ENCODE results near the gene HSPBP1. TPM values are rescaled to one million over a fixed set of nuclear protein-coding genes. Genes with fewer than 3 reads are reported as not detected.

HSPBP1 gene
- total RNA-seq, 1 experiment from 2014 or later: 63.0 TPM

- ChIA-PET RAD21 (ENCODE audit: low non-redundant PET in 1 of 2, low total read pairs in 2 of 2, uncharacterized antibody in 2 of 2, unreplicated experiment in 2 of 2) (interaction anchor here (0.6 kb wide), 2 partner anchors 61 to 134 kb away, joined by 4 to 7 read pairs; no protein-coding TSS in a partner anchor), POLR2A (interaction anchor here (2.0 kb wide), 1 partner anchor 83 kb away, joined by 8 read pairs; the partner anchor contains the start of gene TMEM238), CTCF (interaction anchor here (0.6 to 2.7 kb wide), 14 partner anchors 9 to 176 kb away, joined by 3 to 15 read pairs (median 6); partner anchors contain the start of genes BRSK1, HSPBP1, KMT5C and TMEM238)
- Histone ChIP-seq H3K27ac (ENCODE audit: low read depth, low read length) (no peak overlapping the region), H3K9me2 (ENCODE audit: insufficient read depth) (no peaks in the 10 kb centered on the region), H3K4me2 (ENCODE audit: low read length) (no peak overlapping the region), H2AFZ (ENCODE audit: low read depth, low read length, poor library complexity, severe bottlenecking) (no peak overlapping the region), H3K4me3 (replicated peaks in 1 of 2; ENCODE audit: low read depth in 1 of 2, low read length in 2 of 2) (no peak overlapping the region), H3K9ac (ENCODE audit: low read length) (no peak overlapping the region), H3K4me1 (ENCODE audit: control insufficient read depth in 1 of 2, insufficient read depth in 2 of 2, low read length in 2 of 2) (peaks cover 0 to 7% of the 10 kb centered on the region in 2 experiments; a peak in 1 of 4 replicates), H3K27me3 (ENCODE audit: insufficient read depth, low read length) (no peaks in the 10 kb centered on the region), H3K9me3 (ENCODE audit: control insufficient read depth in 1 of 2, insufficient read depth in 1 of 2, low read depth in 1 of 2, low read length in 2 of 2) (no peaks in the 10 kb centered on the region), H4K20me1 (ENCODE audit: insufficient read depth) (no peaks in the 10 kb centered on the region), H3K36me3 (ENCODE audit: control insufficient read depth in 1 of 2, insufficient read depth in 2 of 2, low read length in 2 of 2) (peaks cover 8 to 11% of the 10 kb centered on the region in 2 experiments; a peak in 2 of 4 replicates), H3K79me2 (ENCODE audit: insufficient read depth, low read length) (no peaks in the 10 kb centered on the region)
- no TSS peak for BruUV-seq (replicated peaks)
- no peak for TF ChIP-seq ZFX (IDR thresholded peaks at IDR 0.05)
- no peak for TF ChIP-seq EZH2 (IDR thresholded peaks at IDR 0.05)
- TF ChIP-seq FOSL1 (IDR thresholded peaks at IDR 0.05; ENCODE audit: low read depth): no peak
- no peak for TF ChIP-seq TCF7L2 (IDR thresholded peaks at IDR 0.05; ENCODE audit: borderline replicate concordance, extremely low read depth, insufficient read depth, insufficient read length)
- ATAC-seq (no peak), DNase-seq (ENCODE audit: low read depth, low spot score) (no peak)
- intact Hi-C loops (cut with micrococcal nuclease): loop anchor here (5.0 kb wide), 1 partner anchor 81 kb away; the partner anchor contains the start of gene TMEM238
Observed at GRCh38 chr19:55300886-55301458, 21.1 kb upstream of the HSPBP1 start.

GRCh38 chr19:55299991-55300390 lies 20.1 kb upstream of the HSPBP1 start:
- no peaks in the 10 kb centered on the region for H3K27me3 ChIP-seq (ENCODE audit: insufficient read depth, low read length)
- no peaks in the 10 kb centered on the region for H3K9me2 ChIP-seq (ENCODE audit: insufficient read depth)
- TF ChIP-seq EZH2phosphoT487 (IDR thresholded peaks at IDR 0.05; ENCODE audit: borderline replicate concordance): no peak
- peaks cover 8 to 16% of the 10 kb centered on the region in 2 experiments; a peak in 2 of 4 replicates for H3K36me3 ChIP-seq (ENCODE audit: control insufficient read depth in 1 of 2, insufficient read depth in 2 of 2, low read length in 2 of 2)
- RAD21 ChIA-PET (ENCODE audit: low non-redundant PET in 1 of 2, low total read pairs in 2 of 2, uncharacterized antibody in 2 of 2, unreplicated experiment in 2 of 2): no interaction called here
- no peaks in the 10 kb centered on the region for H3K79me2 ChIP-seq (ENCODE audit: insufficient read depth, low read length)
- peaks cover 0 to 7% of the 10 kb centered on the region in 2 experiments; a peak in 1 of 4 replicates for H3K4me1 ChIP-seq (ENCODE audit: control insufficient read depth in 1 of 2, insufficient read depth in 2 of 2, low read length in 2 of 2)
- ATAC-seq (no peak), DNase-seq (ENCODE audit: low read depth, low spot score) (no peak)
- H2AFZ ChIP-seq (ENCODE audit: low read depth, low read length, poor library complexity, severe bottlenecking): no peak overlapping the region
- H3K4me3 ChIP-seq (replicated peaks in 1 of 2; ENCODE audit: low read depth in 1 of 2, low read length in 2 of 2): no peak overlapping the region
- H3K27ac ChIP-seq (ENCODE audit: low read depth, low read length): no peak overlapping the region
- no peaks in the 10 kb centered on the region for H3K9me3 ChIP-seq (ENCODE audit: control insufficient read depth in 1 of 2, insufficient read depth in 1 of 2, low read depth in 1 of 2, low read length in 2 of 2)
- no TSS peak for BruUV-seq (replicated peaks)
- no peak overlapping the region for H3K4me2 ChIP-seq (ENCODE audit: low read length)
- POLR2A ChIA-PET: no interaction called here
- no peaks in the 10 kb centered on the region for H4K20me1 ChIP-seq (ENCODE audit: insufficient read depth)
- intact Hi-C loops (cut with micrococcal nuclease): loop anchor here (5.0 kb wide), 1 partner anchor 82 kb away; the partner anchor contains the start of gene TMEM238
- CTCF ChIA-PET: interaction anchor here (0.9 to 1.8 kb wide), 2 partner anchors 8 to 154 kb away, joined by 3 to 15 read pairs; no protein-coding TSS in a partner anchor
- H3K9ac ChIP-seq (ENCODE audit: low read length): no peak overlapping the region
